CD4-positive, alpha-beta T cell treated with Interleukin-12 subunit alpha and Interleukin-12 subunit beta, for 1 hour (primary cell): ENCODE results near the gene TXK.

Experiments
- DNase-seq: peaks from one replicate; pipeline ENCODE4 v3.0.0-alpha.2; 2020

Gene TXK

GRCh38 chr4:48100256-48100655 is 33.8 kb downstream of the TXK start:
- no peak for DNase-seq

- no peak for DNase-seq
These were observed 38.6 kb downstream of the TXK start for GRCh38 chr4:48095441-48095840.

GRCh38 chr4:48093991-48094416 is 40.0 kb downstream of the TXK start:
- DNase-seq: no peak

- DNase-seq: no peak
These were observed 43.4 kb downstream of the TXK start for GRCh38 chr4:48090621-48091020.

- DNase-seq: no peak
These were observed 48.0 kb downstream of the TXK start for GRCh38 chr4:48085821-48086589.

GRCh38 chr4:48082956-48083355 is 51.1 kb downstream of the TXK start:
- DNase-seq: no peak

GRCh38 chr4:48081196-48081595 is 52.9 kb downstream of the TXK start:
- DNase-seq: no peak

- no peak for DNase-seq
These were observed 54.1 kb downstream of the TXK start for GRCh38 chr4:48079972-48080391.

GRCh38 chr4:48078862-48079655 is 55.0 kb downstream of the TXK start:
- no peak for DNase-seq

- DNase-seq: no peak
These were observed 55.6 kb downstream of the TXK start for GRCh38 chr4:48078425-48078824.

GRCh38 chr4:48074657-48075056 is 59.4 kb downstream of the TXK start:
- no peak for DNase-seq

- DNase-seq: no peak
These were observed 60.4 kb downstream of the TXK start for GRCh38 chr4:48073567-48074103.

- DNase-seq: no peak
These were observed 62.9 kb downstream of the TXK start for GRCh38 chr4:48071191-48071590.

GRCh38 chr4:48069026-48069425 is 65.0 kb downstream of the TXK start:
- no peak for DNase-seq

- no peak for DNase-seq
These were observed 65.9 kb downstream of the TXK start for GRCh38 chr4:48068182-48068581.

- no peak for DNase-seq
These were observed 66.5 kb downstream of the TXK start for GRCh38 chr4:48067536-48067935.

GRCh38 chr4:48065587-48066052 is 68.4 kb downstream of the TXK start:
- no peak for DNase-seq

GRCh38 chr4:48064349-48064748 is 69.7 kb downstream of the TXK start:
- DNase-seq: no peak

- no peak for DNase-seq
These were observed 75.2 kb downstream of the TXK start for GRCh38 chr4:48058617-48059530.

GRCh38 chr4:48051078-48051477 is 83.0 kb downstream of the TXK start:
- no peak for DNase-seq

- DNase-seq: no peak
These were observed 84.6 kb downstream of the TXK start for GRCh38 chr4:48049483-48049882.

GRCh38 chr4:48047896-48048295 is 86.2 kb downstream of the TXK start:
- DNase-seq: no peak

- peak; percentile 60 for DNase-seq
These were observed 86.6 kb downstream of the TXK start for GRCh38 chr4:48047421-48047844.
